Hepatocyte (in vitro differentiated cells): ENCODE measurements around the gene OR5AL1.

ENCODE experiments used
- CTCF ChIP-seq: fragments of 200-600 bp; sonication (generic); IDR thresholded peaks from 2 replicates; pipeline ENCODE4 v1.5.1; 2016; ENCODE audit warnings: antibody characterized with exemption, mild to moderate bottlenecking; ENCODE audit not compliant: poor library complexity
- EZH2 ChIP-seq: fragments of 200-600 bp; sonication (generic); IDR thresholded peaks from 2 replicates; pipeline ENCODE4 v1.6.1; 2016; ENCODE audit warnings: antibody characterized with exemption, mild to moderate bottlenecking, borderline replicate concordance
- EZH2phosphoT487 ChIP-seq: fragments of 200-600 bp; sonication (generic); IDR thresholded peaks from one replicate; pipeline ENCODE4 v1.6.1; 2018; ENCODE audit warnings: antibody characterized with exemption, mild to moderate bottlenecking, low read depth, moderate library complexity; ENCODE audit not compliant: unreplicated experiment, severe bottlenecking

GRCh38 chr11:56404393-56404792 lies 8.1 kb upstream of the OR5AL1 start:
- no peak for TF ChIP-seq CTCF
- TF ChIP-seq EZH2, result no peak
- no peak for TF ChIP-seq EZH2phosphoT487
